HG03139 (cell line): ENCODE results near the gene DOK6.
"Not testable (repeated sequence)": the region's sequence is repeated elsewhere in the genome, so short reads cannot be mapped to it uniquely, and the experiment has no call there.

ENCODE experiments used
- ATAC-seq: cut with Tn5 transposase; IDR thresholded peaks from one replicate; pipeline ENCODE4 v1.9.1; 2021; ENCODE audit not compliant: unreplicated experiment

Gene DOK6

GRCh38 chr18:69789794-69790193 lies 389.1 kb downstream of the DOK6 start:
- ATAC-seq, result no peak

- no peak for ATAC-seq
Observed at GRCh38 chr18:69790649-69791048, 390.0 kb downstream of the DOK6 start.

- no peak for ATAC-seq
Observed at GRCh38 chr18:69795791-69796190, 395.1 kb downstream of the DOK6 start.

GRCh38 chr18:69804776-69805501 lies 404.3 kb downstream of the DOK6 start:
- no peak for ATAC-seq

- ATAC-seq, result no peak
Observed at GRCh38 chr18:69808399-69808798, 407.7 kb downstream of the DOK6 start.

DNA sequence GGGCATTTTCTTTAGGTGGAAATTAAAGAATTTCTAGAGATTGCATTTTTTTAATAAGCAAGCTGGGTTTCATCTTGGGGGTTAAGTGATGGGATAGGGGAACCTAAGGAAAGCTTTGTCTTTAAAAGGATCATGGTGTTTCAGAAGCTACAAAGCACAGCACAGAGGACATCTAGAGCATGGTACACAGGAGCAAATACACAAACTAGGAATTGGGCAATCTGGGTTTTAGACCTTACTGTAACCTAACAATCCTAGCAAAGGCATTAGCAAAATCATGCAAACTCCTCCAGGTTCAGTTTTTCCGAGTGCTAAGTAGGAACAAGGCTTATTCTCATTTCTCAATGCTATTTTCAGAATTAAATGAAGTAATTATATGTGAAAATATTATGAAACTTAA lies 412.9 kb downstream of the DOK6 start:
- no peak for ATAC-seq

GRCh38 chr18:69814861-69815385 lies 414.2 kb downstream of the DOK6 start:
- ATAC-seq, result no peak

DNA sequence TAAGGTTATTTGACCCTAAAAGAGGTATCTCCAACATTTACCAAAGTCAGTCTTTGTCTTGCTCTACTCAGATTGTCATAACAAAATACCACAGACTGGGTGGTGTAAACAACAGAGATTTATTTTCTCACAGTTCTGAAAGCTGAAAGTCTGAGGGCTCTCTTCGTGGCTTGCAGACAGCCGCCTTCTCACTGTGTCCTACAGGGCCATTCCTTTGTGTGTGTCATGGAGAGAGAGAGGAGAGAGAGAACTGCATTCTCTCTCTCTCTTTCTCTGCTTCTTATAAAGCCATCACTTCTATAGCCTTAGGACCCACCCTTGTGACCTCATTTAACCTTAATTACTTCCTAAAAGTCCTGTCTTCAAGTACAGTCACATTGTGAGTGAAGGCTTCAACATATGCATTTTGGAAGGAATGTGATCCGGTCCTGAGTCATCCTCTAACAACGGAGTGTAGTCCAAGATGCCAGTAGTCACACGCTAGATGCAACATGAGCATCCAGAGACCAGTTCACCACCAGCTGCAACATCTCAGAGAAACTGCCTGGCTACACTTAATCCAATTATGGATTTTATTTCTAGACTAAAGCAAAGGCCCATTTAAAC lies 416.8 kb downstream of the DOK6 start:
- no peak for ATAC-seq

- ATAC-seq, result no peak
Observed at GRCh38 chr18:69819460-69819859, 418.8 kb downstream of the DOK6 start.

- ATAC-seq, result no peak
Observed at GRCh38 chr18:69820538-69820937, 419.9 kb downstream of the DOK6 start.

DNA sequence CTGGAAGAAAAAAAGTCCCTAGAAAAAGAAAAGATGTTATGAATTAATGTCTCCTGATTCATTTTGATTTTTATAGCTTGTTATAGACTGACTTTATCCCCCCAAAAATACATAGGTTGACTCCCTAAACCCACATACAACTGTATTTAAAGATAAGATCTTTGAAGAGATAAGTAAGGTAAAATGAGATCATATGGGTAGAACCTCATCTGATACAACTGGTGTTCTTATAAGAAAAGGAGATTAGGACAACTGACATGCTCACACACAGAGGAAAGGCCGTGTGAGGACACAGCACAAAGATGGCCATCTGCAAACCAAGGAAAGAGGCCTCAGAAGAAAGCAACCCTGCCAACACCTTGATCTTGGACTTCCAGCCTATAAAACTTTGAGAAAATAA lies 429.5 kb downstream of the DOK6 start:
- ATAC-seq, result no peak

DNA sequence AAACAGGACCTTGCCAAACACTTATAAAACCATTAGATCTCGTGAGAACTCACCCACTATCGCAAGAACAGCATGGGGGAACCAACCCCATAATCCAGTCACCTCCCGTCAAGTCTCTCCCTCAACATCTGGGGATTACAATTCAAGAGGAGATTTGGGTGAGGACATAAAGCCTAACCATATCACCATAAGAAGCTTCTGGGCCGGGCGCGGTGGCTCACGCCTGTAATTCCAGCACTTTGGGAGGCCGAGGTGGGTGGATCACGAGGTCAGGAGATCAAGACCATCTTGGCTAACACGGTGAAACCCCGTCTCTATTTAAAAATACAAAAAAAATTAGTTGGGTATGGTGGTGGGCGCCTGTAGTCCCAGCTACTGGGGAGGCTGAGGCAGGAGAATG lies 434.3 kb downstream of the DOK6 start:
- not testable (repeated sequence) for ATAC-seq

- ATAC-seq, result no peak
Observed at GRCh38 chr18:69838003-69838402, 437.3 kb downstream of the DOK6 start.

- ATAC-seq, result no peak
Observed at GRCh38 chr18:69838620-69839411, 438.1 kb downstream of the DOK6 start.

DNA sequence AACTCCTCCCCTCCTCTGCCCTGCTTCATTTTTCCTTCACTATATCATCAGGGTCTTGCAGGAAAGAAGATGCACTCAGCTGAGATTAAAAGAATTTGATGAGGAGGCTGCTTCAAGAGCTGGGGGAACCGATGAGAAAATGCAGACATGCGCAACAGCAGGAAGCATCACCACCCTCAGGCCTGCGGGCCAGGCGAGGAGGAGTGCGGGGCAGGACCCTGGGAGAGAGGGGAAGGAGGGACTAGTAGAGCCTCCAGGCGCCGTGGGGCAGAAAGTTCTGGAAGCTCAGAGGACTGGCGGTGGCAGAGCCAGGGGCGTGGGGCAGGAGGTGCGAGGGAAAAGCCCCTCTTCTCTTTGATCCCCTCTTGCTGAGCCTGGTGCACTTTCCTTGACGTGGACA lies 438.8 kb downstream of the DOK6 start:
- no peak for ATAC-seq

GRCh38 chr18:69840001-69840400 lies 439.3 kb downstream of the DOK6 start:
- no peak for ATAC-seq

- ATAC-seq, result no peak
Observed at GRCh38 chr18:69840445-69840844, 439.8 kb downstream of the DOK6 start.

- no peak for ATAC-seq
Observed at GRCh38 chr18:69841117-69841516, 440.4 kb downstream of the DOK6 start.

DNA sequence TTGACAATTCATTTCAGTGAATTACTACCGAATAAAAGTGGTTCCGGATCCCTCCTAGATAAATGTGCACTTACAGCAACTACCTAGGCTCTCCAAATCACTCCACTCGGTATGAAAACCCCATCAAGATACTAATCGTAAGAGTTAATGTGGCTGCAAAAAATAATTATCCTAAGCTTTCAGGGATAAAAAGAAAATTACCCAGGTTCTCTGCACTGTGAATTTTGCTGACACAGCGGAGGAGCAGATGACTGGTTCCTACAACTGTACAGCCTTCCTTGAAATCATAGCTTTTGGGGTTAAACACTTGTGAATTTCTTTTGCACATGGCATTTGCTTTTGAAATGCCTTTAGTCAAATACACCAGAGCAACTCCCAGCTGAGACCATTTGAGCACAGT lies 442.3 kb downstream of the DOK6 start:
- ATAC-seq, result no peak

- ATAC-seq, result no peak
Observed at GRCh38 chr18:69844656-69845055, 444.0 kb downstream of the DOK6 start.

DNA sequence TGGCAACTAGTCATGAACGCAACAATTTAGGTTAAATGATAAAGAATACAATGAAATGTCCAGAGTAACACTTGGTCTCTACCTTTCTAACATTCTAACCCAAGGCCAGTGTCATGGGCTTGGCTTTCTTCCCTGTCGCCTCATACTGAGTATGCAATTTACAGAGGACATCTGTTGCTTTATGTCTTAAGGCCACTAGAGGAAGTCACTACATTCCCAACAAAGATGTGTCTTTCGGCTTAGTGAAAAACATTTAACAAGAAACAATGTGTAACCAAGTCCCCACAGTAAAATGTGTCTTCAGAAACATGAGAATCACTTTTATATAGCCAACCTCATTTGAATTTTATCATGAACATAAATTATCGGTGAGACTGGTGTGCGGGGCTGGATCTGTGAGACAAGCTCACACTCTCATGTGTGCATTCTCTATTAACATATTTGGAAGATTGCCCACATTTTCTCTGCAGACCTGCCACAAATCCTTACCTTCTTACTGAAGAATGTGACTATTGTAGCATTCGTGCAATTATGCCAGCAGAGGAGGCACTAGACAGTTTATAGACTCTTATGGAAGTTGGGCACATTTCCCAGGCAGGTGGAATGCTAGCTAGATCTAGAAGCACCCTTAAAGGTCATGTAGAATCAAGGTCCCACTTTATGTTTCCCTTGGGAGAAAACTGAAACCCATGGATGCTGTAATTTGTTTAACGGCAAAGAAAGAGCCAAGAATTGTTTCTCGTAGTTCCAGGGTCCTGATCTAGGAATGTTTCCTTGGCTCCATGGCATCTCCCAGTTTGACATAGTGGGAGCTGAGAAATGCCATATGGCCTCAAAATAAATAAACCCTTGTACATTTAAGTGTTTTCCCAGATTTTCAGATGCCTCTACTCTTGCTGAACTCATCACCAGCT lies 445.2 kb downstream of the DOK6 start:
- no peak for ATAC-seq
